Urinary bladder (tissue), 4 donors: ENCODE measurements around the gene LRRC56. TPM values are rescaled to one million over a fixed set of nuclear protein-coding genes. Genes with fewer than 3 reads are reported as not detected.

Source experiments
- DNase-seq: peaks from one replicate; pipeline ENCODE4 v3.0.0-alpha.2; 2015; ENCODE audit errors: extremely low spot score
- H3K27ac ChIP-seq: one replicate; pipeline ENCODE4 v1.5.1; 2013; ENCODE audit warnings: low read depth, mild to moderate bottlenecking, moderate library complexity
- H3K36me3 ChIP-seq: one replicate; pipeline ENCODE4 v1.6.1; 2013; ENCODE audit warnings: mild to moderate bottlenecking, moderate library complexity; ENCODE audit not compliant: insufficient read depth
- H3K4me1 ChIP-seq: one replicate; pipeline ENCODE4 v1.6.1; 2013; ENCODE audit warnings: mild to moderate bottlenecking, moderate library complexity; ENCODE audit not compliant: insufficient read depth
- H3K4me3 ChIP-seq: one replicate; pipeline ENCODE4 v1.5.1; 2013; ENCODE audit warnings: low read depth, low read length
- WGBS: extraction: QIAGEN DNeasy Blood & Tissue Kit; methylation state at CpG from one replicate; pipeline ENCODE4 v1.1.7; 2013; 5-methylcytosine and 5-hydroxymethylcytosine counted together
- polyA plus RNA-seq: library from polyadenylated mRNA; stranded (reverse); fragments of 200-250 nt; gene quantifications from one replicate; pipeline ENCODE4 v1.2.3, GENCODE V29; 2013
- total RNA-seq: library from RNA; depleted of rRNA; stranded (reverse); fragments of >200 nt; gene quantifications from one replicate; pipeline ENCODE4 v1.2.3, GENCODE V29; 2014
- donor health status: healthy with polysubstance abuse.
- donor health status: healthy.

LRRC56 gene
- total and polyA plus RNA-seq, 2 donors: 0.90 to 0.96 TPM

DNA sequence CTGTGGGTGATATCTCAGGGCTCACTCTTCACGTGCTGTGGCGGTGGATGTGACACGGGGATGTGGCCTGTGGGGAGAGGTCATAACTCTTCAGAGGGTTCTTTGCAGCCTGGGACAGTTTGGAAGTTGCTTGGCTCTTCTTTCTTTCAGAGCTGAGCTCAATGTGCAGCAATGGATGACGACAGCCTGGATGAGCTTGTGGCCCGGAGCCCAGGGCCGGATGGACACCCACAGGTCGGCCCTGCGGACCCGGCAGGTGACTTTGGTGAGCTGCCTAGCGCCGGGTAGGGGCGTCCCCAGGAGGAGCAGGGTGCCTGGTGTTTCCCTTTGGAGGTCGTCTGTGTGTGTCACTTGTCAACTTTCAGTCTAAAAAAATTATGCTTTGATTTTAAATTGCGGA is 44.0 kb downstream of the LRRC56 start:
- Histone ChIP-seq H3K4me1 (peaks cover 1% of the 10 kb centered on the region), H3K4me3 (no peak overlapping the region), H3K27ac (no peak overlapping the region), H3K36me3 (peaks cover 4% of the 10 kb centered on the region)
- WGBS: 85% methylated on average over 14 of the region's 14 CpGs
- DNase-seq: no peak

DNA sequence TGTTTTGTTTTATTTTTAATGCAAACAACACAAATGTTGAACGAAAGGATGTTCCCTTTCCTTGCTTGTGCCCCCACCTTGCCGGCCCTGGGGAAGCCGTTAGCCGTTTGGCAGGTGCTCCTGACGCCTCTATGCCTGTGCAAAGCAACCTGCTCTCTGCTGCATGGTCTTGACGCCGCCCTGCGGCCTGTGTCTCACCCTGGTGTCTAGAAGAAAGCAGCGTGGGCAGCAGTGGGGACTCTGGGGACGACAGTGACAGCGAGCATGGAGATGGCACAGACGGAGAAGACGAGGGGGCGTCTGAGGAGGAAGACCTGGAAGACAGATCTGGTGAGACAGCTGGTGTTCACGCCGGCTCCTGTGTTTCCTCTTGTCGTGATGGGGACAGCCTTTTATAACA is 44.4 kb downstream of the LRRC56 start:
- H3K4me1 ChIP-seq: peaks cover 1% of the 10 kb centered on the region
- no peak for DNase-seq
- H3K27ac ChIP-seq: no peak overlapping the region
- peaks cover 4% of the 10 kb centered on the region for H3K36me3 ChIP-seq
- no peak overlapping the region for H3K4me3 ChIP-seq
- 88% methylated on average over 17 of the region's 17 CpGs for WGBS

DNA sequence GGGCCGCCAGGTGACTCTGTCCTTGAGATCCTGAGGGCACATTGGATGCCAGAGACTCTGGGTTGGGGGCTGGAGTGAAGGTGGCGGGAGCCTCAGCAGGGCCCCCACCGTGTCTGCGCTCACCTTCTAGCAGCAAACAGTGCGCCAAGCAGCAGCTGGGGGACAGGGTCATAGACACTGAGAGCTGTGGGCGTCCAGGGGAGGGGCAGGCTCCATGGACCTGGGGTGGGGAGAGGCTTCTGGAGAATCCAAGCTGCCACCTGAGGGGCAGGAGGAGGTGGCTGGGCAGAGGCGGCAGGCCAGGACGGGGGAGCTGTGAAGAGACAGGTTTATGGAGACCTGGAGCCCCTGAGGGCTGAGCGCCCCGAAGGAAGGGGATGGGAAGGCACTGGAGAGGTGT is 47.0 kb downstream of the LRRC56 start:
- 97% methylated on average over 10 of the region's 10 CpGs for WGBS
- DNase-seq: no peak
- H3K36me3 ChIP-seq: peaks cover 4% of the 10 kb centered on the region
- no peak overlapping the region for H3K27ac ChIP-seq
- no peaks in the 10 kb centered on the region for H3K4me1 ChIP-seq
- no peak overlapping the region for H3K4me3 ChIP-seq

DNA sequence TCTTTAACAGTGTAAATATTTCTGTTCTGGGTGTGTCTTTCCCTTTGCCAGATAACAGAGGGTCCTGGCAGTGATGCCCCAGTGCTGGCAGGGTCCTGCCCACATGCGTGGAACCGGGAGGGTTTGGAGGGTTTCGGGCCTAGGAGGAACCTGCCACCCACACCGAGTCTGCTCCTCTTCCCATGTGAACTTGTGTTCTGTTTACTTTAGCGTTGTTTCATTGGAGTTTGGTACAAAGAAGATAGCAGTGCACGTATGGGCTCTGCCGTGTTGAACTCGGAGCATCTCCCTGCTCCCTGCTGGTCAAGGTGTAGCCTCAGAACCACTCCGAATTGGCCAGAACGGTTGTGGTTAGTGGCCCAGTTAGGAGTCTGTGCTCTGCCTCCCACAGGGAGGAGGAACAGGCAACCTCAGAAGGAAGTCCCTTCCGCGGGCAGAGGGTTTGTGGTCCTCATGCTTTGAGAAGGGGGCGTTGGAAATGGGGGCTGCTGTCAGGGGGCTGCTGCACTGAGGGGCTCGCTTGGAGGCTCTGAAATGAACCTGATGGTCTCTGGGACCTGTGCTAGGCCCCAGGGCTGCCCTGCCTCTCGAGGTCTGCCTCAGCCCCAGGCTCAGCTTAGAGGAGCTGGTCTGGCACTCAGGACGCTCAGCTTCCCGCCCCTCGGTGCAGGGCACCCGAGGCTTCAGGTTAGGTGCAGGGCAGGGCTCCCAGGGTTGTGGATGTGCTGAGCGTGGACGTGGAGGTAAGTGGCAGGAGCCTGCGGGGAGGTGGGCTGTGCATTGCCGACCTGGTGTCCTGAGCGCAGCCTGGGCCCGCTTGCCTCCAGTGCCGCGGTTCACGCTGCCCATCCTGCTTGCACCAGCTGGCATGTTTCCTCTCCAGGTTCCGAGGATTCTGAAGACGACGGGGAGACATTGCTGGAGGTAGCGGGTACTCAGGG is 49.3 kb downstream of the LRRC56 start:
- Histone ChIP-seq H3K4me1 (no peaks in the 10 kb centered on the region), H3K36me3 (peaks cover 4% of the 10 kb centered on the region), H3K27ac (no peak overlapping the region), H3K4me3 (no peak overlapping the region)
- no peak for DNase-seq
- 90% methylated on average over 32 of the region's 32 CpGs for WGBS

DNA sequence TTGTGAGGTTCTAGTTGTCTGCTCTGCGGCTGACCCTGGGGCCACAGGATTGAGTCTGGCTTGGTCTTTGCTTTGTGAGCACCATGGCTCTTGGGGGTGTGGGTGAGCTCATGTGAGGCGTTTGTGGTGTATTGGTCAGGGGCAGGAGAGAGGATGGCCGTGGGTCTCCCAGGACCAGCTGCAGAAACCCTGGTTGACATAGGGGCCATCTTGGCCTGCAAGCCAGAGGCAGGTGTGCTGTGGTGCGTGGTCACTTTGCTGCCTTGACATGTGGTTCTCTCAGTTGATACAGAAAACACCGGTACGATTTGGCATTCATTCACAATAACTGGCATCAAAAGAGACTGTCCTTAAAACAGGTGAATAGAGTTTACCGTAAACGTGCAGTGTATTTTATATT is 50.2 kb downstream of the LRRC56 start:
- H3K36me3 ChIP-seq: peaks cover 4% of the 10 kb centered on the region
- H3K27ac ChIP-seq: no peak overlapping the region
- no peak for DNase-seq
- no peak overlapping the region for H3K4me3 ChIP-seq
- H3K4me1 ChIP-seq: no peaks in the 10 kb centered on the region
- WGBS: 87% methylated on average over 8 of the region's 8 CpGs

DNA sequence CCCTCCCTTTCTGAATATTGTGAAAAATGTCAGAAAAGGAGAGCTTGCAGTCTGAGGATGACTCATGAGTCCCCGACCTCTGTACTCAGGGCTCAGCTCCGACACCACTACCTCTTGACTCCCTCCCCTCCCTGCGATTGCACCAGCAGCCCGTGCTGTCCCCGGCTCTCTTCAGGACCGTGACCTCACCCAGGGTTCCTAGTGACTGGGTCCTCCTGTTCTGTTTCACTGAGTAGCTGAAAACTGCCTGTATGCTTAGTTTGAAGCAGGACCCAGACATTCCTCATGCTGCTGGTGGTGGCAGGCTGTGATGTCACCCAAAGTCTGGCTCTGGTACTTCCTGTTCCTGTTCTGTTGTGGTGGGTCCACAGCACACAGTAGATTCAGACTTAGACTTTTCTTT is 50.7 kb downstream of the LRRC56 start:
- H3K27ac ChIP-seq: no peak overlapping the region

DNA sequence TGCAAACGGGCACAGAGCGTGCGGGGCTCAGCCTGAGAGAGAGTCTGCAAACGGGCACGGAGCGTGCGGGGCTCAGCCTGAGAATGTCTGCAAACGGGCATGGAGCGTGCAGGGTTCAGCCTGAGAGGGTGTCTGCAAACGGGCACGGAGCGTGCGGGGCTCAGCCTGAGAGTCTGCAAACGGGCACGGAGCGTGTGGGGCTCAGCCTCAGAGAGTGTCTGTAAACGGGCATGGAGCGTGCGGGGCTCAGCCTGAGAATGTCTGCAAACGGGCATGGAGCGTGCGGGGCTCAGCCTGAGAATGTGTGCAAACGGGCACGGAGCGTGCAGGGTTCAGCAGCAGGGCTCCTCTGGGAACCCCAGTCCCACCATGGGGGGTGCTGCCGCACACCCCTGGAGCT is 52.5 kb downstream of the LRRC56 start:
- H3K36me3 ChIP-seq: peaks cover 7% of the 10 kb centered on the region
- H3K4me3 ChIP-seq: no peak overlapping the region
- H3K27ac ChIP-seq: no peak overlapping the region
- no peaks in the 10 kb centered on the region for H3K4me1 ChIP-seq
- DNase-seq: no peak
- WGBS: 93% methylated on average over 26 of the region's 26 CpGs

More for the DNA sequence above, 50.7 kb downstream of the LRRC56 start:
- no peak for DNase-seq
- peaks cover 4% of the 10 kb centered on the region for H3K36me3 ChIP-seq
- WGBS: 71% methylated on average over 6 of the region's 6 CpGs
- H3K4me1 ChIP-seq: no peaks in the 10 kb centered on the region
- no peak overlapping the region for H3K4me3 ChIP-seq

DNA sequence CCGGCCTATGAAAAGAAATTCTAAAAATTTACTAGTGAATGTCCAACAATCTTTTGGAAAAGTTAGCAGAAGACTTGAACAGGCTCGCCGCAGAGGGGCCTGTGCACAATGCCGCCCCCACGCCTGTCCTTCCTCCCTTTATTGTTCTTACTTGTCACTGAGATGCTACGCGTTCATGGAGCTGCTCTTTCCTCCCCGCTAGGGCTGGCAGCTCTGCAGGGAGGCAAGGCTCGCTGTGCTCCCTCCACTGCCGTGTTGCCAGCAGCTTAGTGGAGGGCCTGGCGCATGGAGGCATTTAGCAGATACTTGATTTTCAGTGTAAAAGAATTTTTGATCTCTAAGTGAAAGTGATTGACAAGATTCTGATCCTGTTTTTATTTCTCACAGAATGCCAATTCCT is 53.7 kb downstream of the LRRC56 start:
- Histone ChIP-seq H3K27ac (no peak overlapping the region), H3K4me1 (no peaks in the 10 kb centered on the region), H3K36me3 (peaks cover 7% of the 10 kb centered on the region), H3K4me3 (no peak overlapping the region)
- no peak for DNase-seq
- 77% methylated on average over 11 of the region's 11 CpGs for WGBS

DNA sequence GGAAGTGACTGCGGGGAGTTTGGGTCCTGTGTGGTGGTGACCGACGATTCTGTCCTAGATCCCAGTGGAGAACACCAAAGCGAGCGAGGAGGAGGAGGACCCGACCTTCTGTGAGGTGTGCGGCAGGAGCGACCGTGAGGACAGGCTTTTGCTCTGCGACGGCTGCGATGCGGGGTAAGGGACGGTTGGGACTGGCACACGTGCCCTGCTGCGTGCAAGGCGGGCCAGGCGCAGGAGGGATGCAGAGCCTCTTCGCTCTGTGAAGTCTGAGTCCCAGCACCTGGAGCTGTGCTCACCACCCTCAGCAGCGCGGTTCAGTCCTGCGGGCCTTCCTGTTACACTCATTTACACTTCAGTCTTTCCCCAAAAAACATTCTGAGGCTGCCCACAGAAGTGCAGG is 55.2 kb downstream of the LRRC56 start:
- Histone ChIP-seq H3K36me3 (peaks cover 7% of the 10 kb centered on the region), H3K27ac (no peak overlapping the region), H3K4me1 (no peaks in the 10 kb centered on the region), H3K4me3 (no peak overlapping the region)
- no peak for DNase-seq
- 97% methylated on average over 22 of the region's 22 CpGs for WGBS

DNA sequence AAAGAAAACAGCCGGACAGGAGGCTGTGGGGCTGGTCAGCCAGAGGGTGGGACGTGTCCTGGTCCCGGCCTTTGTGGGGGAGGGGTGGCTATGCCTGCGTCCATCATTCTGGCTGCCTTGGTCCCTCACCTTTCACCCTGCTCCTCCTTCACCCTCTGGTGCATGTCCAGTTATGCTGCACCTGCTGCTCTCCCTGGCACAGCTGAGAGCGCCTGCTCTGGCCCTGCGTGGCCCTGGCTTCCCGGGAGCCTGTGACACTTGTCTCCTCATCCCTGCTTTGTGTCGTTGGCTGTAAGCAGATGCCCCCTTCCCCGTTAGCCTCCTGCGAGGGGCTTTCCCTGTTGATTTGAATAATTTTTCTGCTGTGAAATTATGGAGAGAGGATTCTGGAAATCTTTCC is 55.6 kb downstream of the LRRC56 start:
- no peak overlapping the region for H3K4me3 ChIP-seq
- WGBS: 90% methylated on average over 10 of the region's 10 CpGs
- no peak for DNase-seq
- H3K36me3 ChIP-seq: peaks cover 7% of the 10 kb centered on the region
- H3K4me1 ChIP-seq: no peaks in the 10 kb centered on the region
- H3K27ac ChIP-seq: no peak overlapping the region

DNA sequence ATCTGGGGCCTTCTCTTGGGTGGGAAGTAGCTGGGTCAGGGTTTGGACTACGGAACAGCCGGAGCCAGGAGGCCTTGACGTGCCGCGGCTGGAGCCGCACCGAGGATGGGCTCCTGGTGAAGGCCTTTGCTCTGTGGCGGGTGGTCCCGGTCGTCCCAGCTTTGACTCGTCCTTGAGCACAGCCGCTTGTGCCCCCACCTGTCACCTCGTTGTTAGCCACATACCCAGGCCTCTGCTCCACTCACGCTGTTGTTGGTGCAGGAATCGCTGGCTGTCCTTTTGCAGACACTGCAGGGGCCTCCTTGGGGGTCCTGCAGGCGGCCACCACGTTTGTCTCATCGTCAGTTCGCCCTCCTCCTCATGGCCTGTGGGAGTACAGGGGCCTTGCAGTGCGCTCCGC is 56.0 kb downstream of the LRRC56 start:
- Histone ChIP-seq H3K4me1 (no peaks in the 10 kb centered on the region), H3K4me3 (no peak overlapping the region), H3K36me3 (peaks cover 10% of the 10 kb centered on the region), H3K27ac (no peak overlapping the region)
- DNase-seq: no peak
- 92% methylated on average over 21 of the region's 21 CpGs for WGBS

DNA sequence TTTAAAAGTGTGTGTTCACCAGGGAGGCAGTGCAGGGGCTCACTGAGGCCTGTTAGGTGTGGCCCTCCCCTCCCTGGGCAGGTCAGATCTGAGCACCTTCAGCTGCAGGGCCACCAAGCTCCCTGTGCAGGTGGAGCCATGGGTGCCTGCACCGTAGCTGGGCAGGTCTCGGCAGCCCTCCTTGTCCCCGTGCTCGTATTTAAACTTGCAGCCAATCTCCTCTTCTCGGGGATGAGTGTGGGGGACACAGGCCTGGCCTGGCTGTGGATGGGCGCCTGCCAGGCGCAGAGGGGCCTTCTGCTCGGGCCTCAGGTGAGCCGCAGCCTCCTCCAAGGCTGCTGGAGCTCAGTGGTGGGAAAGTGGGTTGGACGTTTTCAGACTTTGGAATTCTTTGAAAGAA is 58.1 kb downstream of the LRRC56 start:
- 93% methylated on average over 10 of the region's 10 CpGs for WGBS
- H3K27ac ChIP-seq: no peak overlapping the region
- peaks cover 8% of the 10 kb centered on the region for H3K36me3 ChIP-seq
- no peak overlapping the region for H3K4me3 ChIP-seq
- H3K4me1 ChIP-seq: no peaks in the 10 kb centered on the region
- no peak for DNase-seq

DNA sequence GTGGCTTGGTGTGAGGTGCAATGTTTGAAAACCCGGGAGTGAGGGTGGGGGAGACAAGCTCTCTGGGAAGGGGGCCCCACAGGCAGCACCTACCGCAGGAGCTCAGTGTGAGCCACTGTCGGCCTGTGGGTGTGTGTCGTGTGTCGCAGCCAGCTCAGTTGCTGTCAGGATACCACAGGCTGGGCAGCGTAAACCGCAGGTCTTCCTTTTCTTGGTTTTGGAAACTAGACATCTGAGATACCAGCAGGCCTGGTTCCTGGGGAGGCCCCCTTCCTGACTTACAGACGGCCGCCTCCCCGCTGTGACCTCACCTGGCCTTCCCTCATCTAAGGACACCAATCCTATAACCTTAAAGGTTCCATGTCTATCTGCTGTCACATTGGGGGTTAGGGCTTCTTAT is 59.0 kb downstream of the LRRC56 start:
- peaks cover 8% of the 10 kb centered on the region for H3K36me3 ChIP-seq
- H3K4me3 ChIP-seq: no peak overlapping the region
- H3K4me1 ChIP-seq: no peaks in the 10 kb centered on the region
- DNase-seq: no peak
- WGBS: 89% methylated on average over 10 of the region's 10 CpGs
- H3K27ac ChIP-seq: no peak overlapping the region

DNA sequence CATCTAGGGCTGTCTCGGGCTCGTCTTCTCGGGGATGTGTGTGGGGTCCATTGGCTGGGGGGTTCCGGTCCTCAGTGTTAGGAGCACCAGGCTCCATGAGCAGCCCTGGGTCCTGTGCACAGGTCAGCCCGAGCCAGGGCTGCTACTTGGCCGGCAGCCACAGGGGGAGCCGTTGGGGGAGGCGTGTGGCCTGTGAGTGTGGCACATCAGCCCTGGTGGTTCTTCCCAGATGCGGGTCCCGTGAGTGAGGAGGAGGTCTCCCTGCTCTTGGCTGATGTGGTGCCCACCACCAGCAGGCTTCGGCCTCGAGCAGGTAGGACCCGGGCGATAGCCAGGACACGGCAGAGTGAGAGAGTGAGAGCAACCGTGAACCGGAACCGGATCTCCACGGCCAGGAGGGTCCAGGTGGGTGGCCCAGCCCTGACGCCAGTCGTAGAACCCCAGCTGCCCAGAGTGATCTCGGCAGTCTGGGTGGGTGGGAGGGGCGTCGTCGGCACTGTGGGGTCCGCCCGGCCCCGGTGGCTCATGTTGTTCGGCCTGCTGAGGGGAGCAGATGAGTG is 59.9 kb downstream of the LRRC56 start:
- 88% methylated on average over 29 of the region's 29 CpGs for WGBS

More for the DNA sequence above, 59.9 kb downstream of the LRRC56 start:
- Histone ChIP-seq H3K4me3 (no peak overlapping the region), H3K27ac (no peak overlapping the region), H3K36me3 (peaks cover 8% of the 10 kb centered on the region), H3K4me1 (no peaks in the 10 kb centered on the region)
- no peak for DNase-seq
